H1 (cell line): Measurements from ENCODE around the gene ALK. TPM values are rescaled to one million over a fixed set of nuclear protein-coding genes. Genes with fewer than 3 reads are reported as not detected.

Source experiments
- CTCF ChIA-PET: fragments of 300-600 bp; sonication (Branson Sonifier 250); formaldehyde crosslinking; loops from one replicate; lab custom pipeline; 2021; ENCODE audit not compliant: partially characterized antibody; lab: Charles Lee
- POLR2A ChIA-PET: fragments of 300-600 bp; sonication (Branson Sonifier 250); formaldehyde crosslinking; loops from one replicate; lab custom pipeline; 2021; ENCODE audit warnings: inconsistent platforms; ENCODE audit not compliant: partially characterized antibody; lab: Charles Lee
- DNase-seq, 2 experiments: peaks; one replicate each; pipeline versions ENCODE4 v3.0.0 to v3.0.0-alpha.2; 2010 to 2022; ENCODE audit warnings: low spot score in 2 of 2, low read depth in 1 of 2, mixed read lengths in 1 of 2
- FAIRE-seq: peaks from 2 replicates; lab custom pipeline; 2011; peaks lifted over from hg19 to GRCh38; lab: Jason Lieb, UNC
- H2AFZ ChIP-seq: 2 replicates; pipeline ENCODE4 v1.8.1; 2012; ENCODE audit warnings: low read length, inconsistent platforms
- H2AK5ac ChIP-seq: 2 replicates; pipeline ENCODE4 v1.6.1; 2013; ENCODE audit warnings: low read depth, low read length
- H2BK120ac ChIP-seq: replicated peaks from 2 replicates; pipeline ENCODE3; 2013; ENCODE audit warnings: low read depth, low read length, inconsistent platforms
- H2BK12ac ChIP-seq: 2 replicates; pipeline ENCODE4 v1.6.1; 2013; ENCODE audit warnings: low read depth, low read length
- H2BK15ac ChIP-seq: 2 replicates; pipeline ENCODE4 v1.6.1; 2013; ENCODE audit warnings: low read length
- H2BK20ac ChIP-seq: 2 replicates; pipeline ENCODE4 v1.6.1; 2013; ENCODE audit warnings: low read length
- H2BK5ac ChIP-seq: 2 replicates; pipeline ENCODE4 v1.6.1; 2013; ENCODE audit warnings: low read depth, low read length
- H3K14ac ChIP-seq: 2 replicates; pipeline ENCODE4 v1.6.1; 2013; ENCODE audit warnings: inconsistent platforms; ENCODE audit not compliant: insufficient read length
- H3K18ac ChIP-seq: 2 replicates; pipeline ENCODE4 v1.6.1; 2013; ENCODE audit warnings: low read length; ENCODE audit errors: extremely low read depth
- H3K23ac ChIP-seq: 2 replicates; pipeline ENCODE4 v1.6.1; 2013; ENCODE audit warnings: inconsistent platforms; ENCODE audit not compliant: insufficient read length
- H3K23me2 ChIP-seq: 2 replicates; pipeline ENCODE4 v1.6.1; 2013; ENCODE audit warnings: low read depth, low read length
- H3K27ac ChIP-seq: 2 replicates; pipeline ENCODE4 v1.6.1; 2011; ENCODE audit warnings: low read depth, low read length, inconsistent platforms
- H3K27me3 ChIP-seq, 4 experiments: replicated peaks in 1 of 4; 1 replicate in 1 of 4; 2 replicates in 3 of 4; pipeline versions ENCODE4 v1.6.1 to v1.8.1; 2011 to 2013; ENCODE audit warnings: low read length in 3 of 4, mild to moderate bottlenecking in 3 of 4, inconsistent platforms in 2 of 4, mixed read lengths in 2 of 4, moderate library complexity in 1 of 4; ENCODE audit not compliant: control insufficient read depth in 3 of 4, insufficient read depth in 3 of 4; ENCODE audit errors: extremely low read depth in 1 of 4
- H3K36me3 ChIP-seq, 4 experiments: 2 replicates each; pipeline versions ENCODE4 v1.6.1 to v1.8.1; 2011 to 2013; ENCODE audit warnings: mild to moderate bottlenecking in 4 of 4, low read length in 3 of 4, moderate library complexity in 2 of 4, control low read depth in 1 of 4, inconsistent platforms in 1 of 4; ENCODE audit not compliant: insufficient read depth in 4 of 4, control insufficient read depth in 2 of 4
- H3K4ac ChIP-seq: replicated peaks from 2 replicates; pipeline ENCODE3; 2013; ENCODE audit warnings: low read length, low read depth, mixed read lengths, inconsistent platforms; ENCODE audit not compliant: insufficient read length
- H3K4me1 ChIP-seq, 4 experiments: replicated peaks in 1 of 4; 1 replicate in 1 of 4; 2 replicates in 3 of 4; pipeline versions ENCODE4 v1.6.1 to v1.8.1; 2011 to 2013; ENCODE audit warnings: low read length in 3 of 4, inconsistent platforms in 2 of 4, mixed read lengths in 1 of 4; ENCODE audit not compliant: insufficient read depth in 4 of 4, control insufficient read depth in 3 of 4
- H3K4me2 ChIP-seq, 2 experiments: 2 replicates each; pipeline versions ENCODE4 v1.6.1 to v1.8.1; 2011 to 2013; ENCODE audit warnings: low read depth in 2 of 2, low read length in 2 of 2, control low read depth in 1 of 2, inconsistent platforms in 1 of 2, mild to moderate bottlenecking in 1 of 2; ENCODE audit not compliant: insufficient read depth in 1 of 2
- H3K4me3 ChIP-seq, 4 experiments: fragments of 200-600, 300-600 bp in 1 of 4; sonication (generic), shearing (Covaris generic), sonication (Bioruptor Twin) in 1 of 4; 2 replicates each; pipeline versions ENCODE4 v1.5.1 to v1.8.1; 2011 to 2016; ENCODE audit warnings: low read length in 4 of 4, low read depth in 3 of 4, control low read depth in 2 of 4, inconsistent platforms in 2 of 4, mild to moderate bottlenecking in 2 of 4, mixed read lengths in 1 of 4, moderate library complexity in 1 of 4; ENCODE audit not compliant: insufficient read depth in 2 of 4; ENCODE audit errors: extremely low read depth in 1 of 4
- H3K56ac ChIP-seq: replicated peaks from 2 replicates; pipeline ENCODE3; 2013; ENCODE audit warnings: low read depth, mild to moderate bottlenecking, mixed read lengths, low read length, inconsistent platforms; ENCODE audit not compliant: insufficient read length
- H3K79me1 ChIP-seq: 2 replicates; pipeline ENCODE4 v1.6.1; 2013; ENCODE audit warnings: low read depth, low read length, control low read depth
- H3K79me2 ChIP-seq, 2 experiments: 2 replicates each; pipeline versions ENCODE4 v1.6.1 to v1.8.1; 2012 to 2013; ENCODE audit warnings: low read length in 2 of 2, mild to moderate bottlenecking in 2 of 2, inconsistent platforms in 1 of 2; ENCODE audit not compliant: insufficient read depth in 2 of 2, control insufficient read depth in 1 of 2
- H3K9ac ChIP-seq, 4 experiments: replicated peaks in 1 of 4; 1 replicate in 1 of 4; 2 replicates in 3 of 4; pipeline versions ENCODE4 v1.6.1 to v1.8.1; 2011 to 2013; ENCODE audit warnings: low read depth in 3 of 4, low read length in 3 of 4, control low read depth in 2 of 4, mild to moderate bottlenecking in 2 of 4, moderate library complexity in 2 of 4, inconsistent platforms in 1 of 4; ENCODE audit errors: extremely low read depth in 1 of 4
- H3K9me3 ChIP-seq, 2 experiments: 2 replicates each; pipeline versions ENCODE4 v1.6.1 to v1.8.1; 2012 to 2013; ENCODE audit warnings: mild to moderate bottlenecking in 2 of 2, moderate library complexity in 2 of 2, control low read depth in 1 of 2, inconsistent platforms in 1 of 2, low read depth in 1 of 2, low read length in 1 of 2, mixed read lengths in 1 of 2; ENCODE audit not compliant: insufficient read depth in 2 of 2
- H4K20me1 ChIP-seq, 2 experiments: replicated peaks in 1 of 2; 2 replicates each; pipeline versions ENCODE3 to v1.8.1; 2011 to 2013; ENCODE audit warnings: inconsistent platforms in 2 of 2, low read length in 2 of 2, mild to moderate bottlenecking in 1 of 2; ENCODE audit not compliant: insufficient read depth in 2 of 2, control insufficient read depth in 1 of 2
- H4K5ac ChIP-seq: 2 replicates; pipeline ENCODE4 v1.6.1; 2013; ENCODE audit warnings: low read length, low read depth, mixed read lengths, inconsistent platforms; ENCODE audit not compliant: insufficient read length
- H4K8ac ChIP-seq: 2 replicates; pipeline ENCODE4 v1.8.0; 2013; ENCODE audit warnings: mild to moderate bottlenecking, moderate library complexity, low read length, inconsistent platforms; ENCODE audit not compliant: insufficient read depth; ENCODE audit errors: extremely low read depth
- H4K91ac ChIP-seq: replicated peaks from 2 replicates; pipeline ENCODE3; 2013; ENCODE audit warnings: low read length, mixed read lengths, inconsistent platforms; ENCODE audit not compliant: insufficient read length
- BACH1 ChIP-seq: IDR thresholded peaks from 2 replicates; pipeline ENCODE4 v1.6.1; 2012; ENCODE audit warnings: low read length, improper control_type of control experiment
- CBX5 ChIP-seq: fragments of 300-800, 300-1000 bp; sonication (generic); IDR thresholded peaks from 2 replicates; pipeline ENCODE4 v1.7.1; 2016; ENCODE audit warnings: antibody characterized with exemption, low read length, low read depth
- CTBP2 ChIP-seq: IDR thresholded peaks from 2 replicates; pipeline ENCODE4 v1.7.0; 2011; ENCODE audit warnings: borderline replicate concordance, mild to moderate bottlenecking, moderate library complexity, mixed read lengths, low read length; ENCODE audit not compliant: insufficient read depth, insufficient read length
- GTF2F1 ChIP-seq: IDR thresholded peaks from 2 replicates; pipeline ENCODE4 v1.6.1; 2012; ENCODE audit warnings: low read depth, low read length, improper control_type of control experiment, borderline replicate concordance
- JUND ChIP-seq: IDR thresholded peaks from 2 replicates; pipeline ENCODE4 v1.6.1; 2011; ENCODE audit warnings: mild to moderate bottlenecking, improper control_type of control experiment, low read length
- KDM1A ChIP-seq: fragments of 200-600, 300-600 bp; sonication (generic); IDR thresholded peaks from 2 replicates; pipeline ENCODE4 v1.7.1; 2016; ENCODE audit warnings: mild to moderate bottlenecking, low read length, borderline replicate concordance
- POLR2A ChIP-seq, 2 experiments: IDR thresholded peaks; 1 replicate in 1 of 2; 2 replicates in 1 of 2; pipeline ENCODE4 v1.6.1; 2011; ENCODE audit warnings: low read depth in 2 of 2, low read length in 2 of 2, mild to moderate bottlenecking in 2 of 2; ENCODE audit errors: control extremely low read depth in 1 of 2
- RAD21 ChIP-seq, 2 experiments: IDR thresholded peaks in 1 of 2; conservative IDR thresholded peaks in 1 of 2; 2 replicates each; pipeline ENCODE4 v1.6.1; 2011; ENCODE audit warnings: low read depth in 2 of 2, low read length in 2 of 2, improper control_type of control experiment in 1 of 2, inconsistent platforms in 1 of 2, mild to moderate bottlenecking in 1 of 2, moderate library complexity in 1 of 2
- RBBP5 ChIP-seq: IDR thresholded peaks from 2 replicates; pipeline ENCODE4 v1.7.1; 2012; ENCODE audit warnings: low read depth, mild to moderate bottlenecking, inconsistent platforms, low read length, moderate library complexity, borderline replicate concordance
- SP1 ChIP-seq: IDR thresholded peaks from 2 replicates; pipeline ENCODE4 v1.6.1; 2011; ENCODE audit warnings: low read depth, low read length
- SRF ChIP-seq: IDR thresholded peaks from 2 replicates; pipeline ENCODE4 v1.6.1; 2011; ENCODE audit warnings: mild to moderate bottlenecking, low read depth, low read length, moderate library complexity
- SUZ12 ChIP-seq: fragments of 200-600 bp; sonication (generic); IDR thresholded peaks from 2 replicates; pipeline ENCODE4 v1.6.1; 2012; ENCODE audit warnings: mild to moderate bottlenecking, inconsistent platforms, low read length, moderate library complexity, mixed read lengths
- TAF1 ChIP-seq: IDR thresholded peaks from 2 replicates; pipeline ENCODE4 v1.6.1; 2011; ENCODE audit warnings: mild to moderate bottlenecking, low read depth, low read length
- WGBS, 2 experiments: shearing (Covaris generic) in 1 of 2; methylation state at CpG; one replicate each; pipeline versions ENCODE4 v1.1.6 to v1.1.7; 2013 to 2015; ENCODE audit warnings: low lambda C conversion rate in 2 of 2, mixed read lengths in 2 of 2, inconsistent platforms in 1 of 2, low coverage in 1 of 2, missing lambda C conversion rate in 1 of 2; ENCODE audit not compliant: insufficient replicate concordance in 2 of 2, insufficient coverage in 1 of 2, insufficient read length in 1 of 2; ENCODE audit errors: extremely low coverage in 1 of 2, missing lambda C conversion rate in 1 of 2; 5-methylcytosine and 5-hydroxymethylcytosine counted together
- polyA plus RNA-seq, 7 experiments: library from polyadenylated mRNA; depleted of rRNA in 3 of 7; stranded (reverse) in 5 of 7; unstranded in 2 of 7; fragments of >200 nt in 5 of 7; fragments of 200-250 nt in 2 of 7; gene quantifications; 1 replicate in 5 of 7; 2 replicates in 1 of 7; 4 replicates in 1 of 7; pipeline versions ENCODE4 v1.2.1 to v1.2.3, GENCODE V29; 2011 to 2013; ENCODE audit warnings: missing spikeins in 2 of 7, mixed read lengths in 2 of 7
- total RNA-seq: library from RNA; stranded (reverse); fragmentation: NEBNext Ultra II Directional; extraction: Animal tissue kit (Norgen Biotek cat#: 25700); gene quantifications from 2 replicates; pipeline ENCODE4 v1.2.1, GENCODE V29; 2021
- TF ChIP-seq, protein P1 (sequence below): IDR thresholded peaks from 2 replicates; pipeline ENCODE4 v1.6.1; 2012; ENCODE audit warnings: inconsistent platforms

The ALK gene
- total and polyA plus RNA-seq, 2 of the 8 experiments (the other 6 are each of a cell fraction or from before 2014, with no cell fraction given): 0.02 to 0.09 TPM

- no peak overlapping the region for H2BK120ac ChIP-seq
- no peak overlapping the region for H4K5ac ChIP-seq
- ChIA-PET CTCF (interaction anchor here (1.5 kb wide), 1 partner anchor 209 kb away, joined by 4 read pairs; no protein-coding TSS in a partner anchor), POLR2A (no interaction called here)
- H2BK20ac ChIP-seq: no peak overlapping the region
- no peak overlapping the region for H3K18ac ChIP-seq
- H2BK15ac ChIP-seq: no peak overlapping the region
- no peaks in the 10 kb centered on the region; a peak in 1 of 4 replicates for H3K9me3 ChIP-seq
- H3K4me3 ChIP-seq: no peak overlapping the region
- no peak overlapping the region for H3K23ac ChIP-seq
- no peaks in the 10 kb centered on the region for H3K23me2 ChIP-seq
- H2AFZ ChIP-seq: no peak overlapping the region
- no peak overlapping the region for H3K14ac ChIP-seq
- no peak overlapping the region for H2BK12ac ChIP-seq
- WGBS, 2 experiments: 84% methylated on average over 2 of the region's 2 CpGs; no CpG with 5 or more reads in 1 of the 2 experiments
- no peaks in the 10 kb centered on the region for H4K20me1 ChIP-seq
- H2AK5ac ChIP-seq: no peak overlapping the region
- no peak overlapping the region for H3K56ac ChIP-seq
- H3K27me3 ChIP-seq: no peaks in the 10 kb centered on the region
- no peak overlapping the region for H2BK5ac ChIP-seq
- H3K4me2 ChIP-seq: no peak overlapping the region
- peaks cover 0 to 5% (median 3%) of the 10 kb centered on the region in 4 experiments; a peak in 2 of 7 replicates for H3K4me1 ChIP-seq
- DNase-seq (no peak), FAIRE-seq (no peak)
- H3K79me1 ChIP-seq: no peaks in the 10 kb centered on the region
- no peaks in the 10 kb centered on the region for H3K36me3 ChIP-seq
- no peak overlapping the region for H4K8ac ChIP-seq
- H3K79me2 ChIP-seq: no peaks in the 10 kb centered on the region
- no peak overlapping the region for H3K27ac ChIP-seq
- no peak overlapping the region for H4K91ac ChIP-seq
- no peak overlapping the region for H3K4ac ChIP-seq
- H3K9ac ChIP-seq: no peak overlapping the region
- TF ChIP-seq GTF2F1 (no peak), RAD21 (IDR thresholded peaks at IDR 0.05 in 1 of 2, conservative IDR thresholded peaks at IDR 0.05 in 1 of 2; ENCODE audit: low read depth in 2 of 2, low read length in 2 of 2) (no peak), RBBP5 (no peak), TAF1 (no peak), CTBP2 (no peak), KDM1A (no peak), SP1 (no peak), SRF (no peak), POLR2A (IDR thresholded peaks at IDR 0.05; ENCODE audit: control extremely low read depth in 1 of 2, low read depth in 2 of 2, low read length in 2 of 2) (no peak), BACH1 (no peak), CBX5 (no peak), SUZ12 (no peak), JUND (no peak)
- TF ChIP-seq, protein P1, sequence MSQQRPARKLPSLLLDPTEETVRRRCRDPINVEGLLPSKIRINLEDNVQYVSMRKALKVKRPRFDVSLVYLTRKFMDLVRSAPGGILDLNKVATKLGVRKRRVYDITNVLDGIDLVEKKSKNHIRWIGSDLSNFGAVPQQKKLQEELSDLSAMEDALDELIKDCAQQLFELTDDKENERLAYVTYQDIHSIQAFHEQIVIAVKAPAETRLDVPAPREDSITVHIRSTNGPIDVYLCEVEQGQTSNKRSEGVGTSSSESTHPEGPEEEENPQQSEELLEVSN: no peak
Measured at GRCh38 chr2:29518010-29518409, 403.4 kb downstream of the ALK start.
